Limb (tissue), 2 donors: ENCODE data around the gene CYP26C1.

Experiments used
- DNase-seq, 2 donors: peaks; one replicate each; pipeline ENCODE4 v3.0.0-alpha.2; 2016; ENCODE audit errors: extremely low spot score in 2 of 2

CYP26C1 gene

GRCh38 chr10:93113042-93113441 lies 52.4 kb downstream of the CYP26C1 start:
- DNase-seq: no peak

DNA sequence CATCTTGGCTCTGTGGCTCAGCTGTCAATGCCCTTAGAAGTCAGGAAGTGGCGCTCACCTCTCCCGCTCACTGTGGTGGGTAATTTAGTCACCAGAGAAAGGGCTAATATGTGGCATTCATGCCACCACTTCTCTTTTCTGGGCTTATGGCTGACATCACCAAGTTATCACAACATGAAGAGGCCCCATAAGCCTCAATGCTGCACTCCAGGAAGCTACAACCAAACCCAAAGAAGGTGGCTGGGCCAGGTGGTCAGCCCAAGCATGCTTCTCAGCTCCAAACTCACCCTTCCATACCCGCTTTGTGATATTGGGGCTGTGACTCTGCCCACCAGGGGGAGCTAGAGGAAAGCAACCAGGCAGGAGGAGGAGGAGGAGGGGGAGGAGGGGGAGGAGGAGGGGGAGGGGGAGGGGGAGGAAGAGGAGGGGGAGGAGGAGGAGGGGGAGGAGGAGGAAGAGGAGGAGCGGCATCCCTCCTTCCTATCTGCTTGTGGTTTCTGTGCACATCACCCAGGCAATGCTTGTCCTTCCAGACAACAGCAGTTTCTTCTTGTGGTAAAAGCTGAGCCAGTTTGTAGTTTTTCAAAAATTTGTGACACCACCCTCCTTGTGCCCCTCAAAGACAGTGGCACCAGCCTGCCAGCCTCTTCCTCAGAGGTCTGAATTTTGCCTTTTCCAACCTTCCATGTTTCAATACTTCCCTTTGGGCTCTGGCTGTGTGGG lies 55.2 kb downstream of the CYP26C1 start:
- DNase-seq: peak in 1 of 2 donors; percentile 60
